Upper lobe of left lung (tissue), 4 donors: Measurements from ENCODE around the gene MAN1B1.

ENCODE experiments used
- EP300 ChIP-seq, 4 donors: sonication (generic); formaldehyde crosslinking; IDR thresholded peaks; one replicate each; pipeline ENCODE4 v1.5.1; 2017; ENCODE audit warnings: antibody characterized with exemption in 4 of 4, control low read depth in 2 of 4
- POLR2A ChIP-seq, 4 donors: fragments of 450-650 bp; IDR thresholded peaks; one replicate each; pipeline ENCODE4 v1.5.1; 2016 to 2017; ENCODE audit warnings: antibody characterized with exemption in 4 of 4, mild to moderate bottlenecking in 2 of 4
- POLR2AphosphoS5 ChIP-seq, 2 donors: sonication (generic); formaldehyde crosslinking; IDR thresholded peaks; one replicate each; pipeline ENCODE4 v1.5.1; 2017; ENCODE audit warnings: antibody characterized with exemption in 2 of 2
- TF ChIP-seq, protein P1 (sequence below), 6 experiments: fragments of 450-650 bp in 4 of 6; fragments of 200-600 bp in 2 of 6; sonication (generic) in 2 of 6; IDR thresholded peaks; one replicate each; pipeline ENCODE4 v1.5.1; 2016 to 2019; ENCODE audit warnings: antibody characterized with exemption in 6 of 6

DNA sequence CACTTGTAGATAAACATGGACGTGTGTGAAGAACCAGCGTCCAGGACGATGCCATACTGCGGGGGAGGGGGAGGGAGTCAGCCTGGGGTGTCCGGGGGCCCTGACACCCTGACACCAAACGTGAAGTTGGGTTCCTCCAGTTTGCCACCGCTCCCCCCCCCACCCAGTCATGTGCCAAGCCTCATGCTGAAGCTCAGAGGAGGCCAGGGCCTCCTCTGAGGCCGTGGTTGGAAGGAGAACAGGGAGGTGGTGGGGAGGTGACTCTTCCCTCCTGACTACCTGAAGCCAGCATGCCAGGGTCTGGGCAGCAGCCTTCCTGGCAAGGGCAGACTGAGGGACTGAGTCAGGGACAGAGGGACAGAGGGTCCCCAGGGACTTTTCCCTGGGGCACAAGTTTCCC is 34.5 kb upstream of the MAN1B1 start:
- TF ChIP-seq, protein P1, sequence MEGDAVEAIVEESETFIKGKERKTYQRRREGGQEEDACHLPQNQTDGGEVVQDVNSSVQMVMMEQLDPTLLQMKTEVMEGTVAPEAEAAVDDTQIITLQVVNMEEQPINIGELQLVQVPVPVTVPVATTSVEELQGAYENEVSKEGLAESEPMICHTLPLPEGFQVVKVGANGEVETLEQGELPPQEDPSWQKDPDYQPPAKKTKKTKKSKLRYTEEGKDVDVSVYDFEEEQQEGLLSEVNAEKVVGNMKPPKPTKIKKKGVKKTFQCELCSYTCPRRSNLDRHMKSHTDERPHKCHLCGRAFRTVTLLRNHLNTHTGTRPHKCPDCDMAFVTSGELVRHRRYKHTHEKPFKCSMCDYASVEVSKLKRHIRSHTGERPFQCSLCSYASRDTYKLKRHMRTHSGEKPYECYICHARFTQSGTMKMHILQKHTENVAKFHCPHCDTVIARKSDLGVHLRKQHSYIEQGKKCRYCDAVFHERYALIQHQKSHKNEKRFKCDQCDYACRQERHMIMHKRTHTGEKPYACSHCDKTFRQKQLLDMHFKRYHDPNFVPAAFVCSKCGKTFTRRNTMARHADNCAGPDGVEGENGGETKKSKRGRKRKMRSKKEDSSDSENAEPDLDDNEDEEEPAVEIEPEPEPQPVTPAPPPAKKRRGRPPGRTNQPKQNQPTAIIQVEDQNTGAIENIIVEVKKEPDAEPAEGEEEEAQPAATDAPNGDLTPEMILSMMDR (IDR thresholded peaks at IDR 0.05), result no peak
- no peak for TF ChIP-seq EP300 (IDR thresholded peaks at IDR 0.05)
- no peak for TF ChIP-seq POLR2A (IDR thresholded peaks at IDR 0.05)
- TF ChIP-seq POLR2AphosphoS5 (IDR thresholded peaks at IDR 0.05), result no peak
